Spleen (tissue), 7 donors: Measurements from ENCODE around the gene CTNNA2.

Experiments used
- CTCF ChIP-seq, 11 experiments: fragments of 200-600 bp in 7 of 11; fragments of 450-650 bp in 4 of 11; sonication (generic) in 4 of 11; IDR thresholded peaks in 8 of 11; conservative IDR thresholded peaks in 3 of 11; 1 replicate in 7 of 11; 2 replicates in 4 of 11; pipeline versions ENCODE4 v1.4.0 to v1.8.0; 2016 to 2021; ENCODE audit warnings: antibody characterized with exemption in 11 of 11, inconsistent platforms in 4 of 11, mild to moderate bottlenecking in 1 of 11
- POLR2A ChIP-seq, 3 donors: fragments of 450-650 bp; IDR thresholded peaks; one replicate each; pipeline ENCODE4 v1.5.1; 2017; ENCODE audit warnings: antibody characterized with exemption in 3 of 3, mild to moderate bottlenecking in 1 of 3
- donor health status: DM: no; HTN: no; CAD: no; lungs with moderate emphysema.
- donor health status: DM: no; HTN: no; CAD: no.
- donor health status: DM: no; HTN: no; CAD: no.

GRCh38 chr2:80068038-80068731, 555.3 kb downstream of the CTNNA2 start:
- TF ChIP-seq CTCF (IDR thresholded peaks at IDR 0.05 in 8 of 11, conservative IDR thresholded peaks at IDR 0.05 in 3 of 11) (no peak), POLR2A (IDR thresholded peaks at IDR 0.05) (no peak)
